ENCODE measurements around the gene MYADM.

The MYADM gene

DNA sequence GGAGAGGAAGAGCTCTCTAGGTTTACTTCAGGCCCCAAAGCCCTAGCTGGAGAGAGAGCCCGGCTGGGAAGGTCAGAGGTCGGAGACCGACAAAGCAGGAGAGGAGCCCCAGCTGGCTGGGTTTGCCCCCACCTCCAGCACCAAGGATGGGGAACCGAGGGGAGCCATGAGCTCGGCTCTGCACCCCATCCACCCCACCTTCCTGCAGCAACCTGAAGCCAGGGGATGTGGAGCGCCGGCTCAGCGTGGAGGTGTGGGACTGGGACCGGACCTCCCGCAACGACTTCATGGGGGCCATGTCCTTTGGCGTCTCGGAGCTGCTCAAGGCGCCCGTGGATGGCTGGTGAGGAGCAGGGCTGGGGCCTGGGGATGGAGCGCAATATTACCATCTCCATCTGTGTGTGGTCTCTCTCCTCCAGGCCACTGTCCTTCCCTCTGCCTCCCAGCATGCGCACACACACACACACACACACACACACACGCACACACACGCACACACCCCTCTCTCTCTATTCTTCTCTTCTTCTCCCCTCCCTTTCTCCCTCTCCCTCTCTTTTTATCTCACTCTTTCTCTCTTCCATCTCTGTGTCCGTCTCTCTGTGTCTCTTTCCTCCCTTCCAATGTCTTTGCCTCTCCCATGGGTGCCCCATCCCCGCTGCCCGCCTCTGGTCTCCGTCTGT, 24.8 kb downstream of the MYADM start:
- no peak for DNase-seq

DNA sequence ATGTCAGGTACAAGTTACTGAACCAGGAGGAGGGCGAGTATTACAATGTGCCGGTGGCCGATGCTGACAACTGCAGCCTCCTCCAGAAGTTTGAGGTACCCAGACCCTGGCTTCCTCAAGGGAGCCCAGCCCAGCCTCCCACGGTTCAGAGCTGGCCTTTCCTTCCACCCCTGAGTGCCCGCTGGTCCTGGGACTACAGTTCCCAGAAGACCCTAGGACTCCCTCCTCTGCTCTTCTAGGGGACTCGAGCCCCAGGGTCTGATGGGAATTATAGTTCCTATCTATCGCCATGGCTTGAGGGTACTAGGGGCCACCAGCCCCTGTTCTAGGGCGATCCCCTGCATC, 25.3 kb downstream of the MYADM start:
- DNase-seq: no peak

DNA sequence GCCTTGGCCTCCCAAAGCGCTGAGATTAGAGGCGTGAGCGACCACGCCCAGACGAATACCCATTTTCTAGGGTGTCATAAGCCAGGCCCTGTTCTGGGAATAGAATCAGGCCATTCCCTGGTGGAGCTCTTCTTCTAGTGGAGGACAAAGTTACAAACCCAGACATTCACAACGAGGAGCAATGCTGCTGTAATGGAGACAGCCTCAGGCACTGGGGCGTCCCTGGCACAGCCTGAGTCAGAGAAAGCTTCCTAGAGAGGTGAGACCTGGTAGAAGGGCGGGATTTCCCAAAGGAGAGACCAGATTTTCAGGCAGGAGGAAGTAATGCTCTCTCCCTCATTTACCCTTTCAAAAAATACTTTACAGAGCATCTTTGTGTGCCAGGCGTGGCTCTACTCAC, 27.0 kb downstream of the MYADM start:
- DNase-seq: no peak

DNA sequence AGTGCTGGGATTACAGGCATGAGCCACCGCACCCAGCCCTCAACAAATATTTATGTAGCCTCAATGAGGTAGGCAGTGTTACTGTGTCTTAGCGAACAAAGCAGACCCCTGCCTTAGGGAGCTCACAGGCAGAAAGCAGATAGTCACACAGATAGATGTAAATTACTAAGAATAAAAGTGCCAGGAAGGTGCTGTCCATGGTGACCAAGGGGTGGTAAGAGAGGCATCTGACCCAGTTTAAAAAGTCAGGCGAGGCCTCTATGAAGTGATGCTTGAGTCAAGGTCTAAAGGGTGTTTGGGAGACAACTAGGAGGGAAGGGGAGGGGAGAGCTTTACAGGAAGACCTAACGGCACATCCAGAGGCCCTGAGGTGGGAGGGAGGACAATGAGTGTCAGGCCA, 29.0 kb downstream of the MYADM start:
- no peak for DNase-seq

DNA sequence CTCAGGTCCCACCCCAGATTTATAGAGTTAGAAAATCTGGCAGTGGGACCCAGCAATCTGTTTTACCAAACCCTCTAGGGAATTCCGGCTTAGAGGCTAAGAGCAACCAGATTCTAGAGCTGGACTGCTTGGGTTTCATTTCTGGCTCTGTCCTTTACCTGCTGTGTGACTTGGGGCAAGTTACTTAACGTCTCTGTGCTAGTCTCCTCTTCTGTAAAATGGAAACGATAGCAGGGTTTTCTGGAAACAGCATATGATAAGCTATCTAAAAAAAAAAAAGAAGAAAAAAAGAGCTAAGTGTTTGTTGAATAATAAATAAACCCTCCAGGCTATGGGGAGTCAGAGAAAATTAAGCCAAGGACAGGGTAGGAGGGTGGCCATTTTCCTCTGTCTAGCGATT, 29.8 kb downstream of the MYADM start:
- no peak for DNase-seq

DNA sequence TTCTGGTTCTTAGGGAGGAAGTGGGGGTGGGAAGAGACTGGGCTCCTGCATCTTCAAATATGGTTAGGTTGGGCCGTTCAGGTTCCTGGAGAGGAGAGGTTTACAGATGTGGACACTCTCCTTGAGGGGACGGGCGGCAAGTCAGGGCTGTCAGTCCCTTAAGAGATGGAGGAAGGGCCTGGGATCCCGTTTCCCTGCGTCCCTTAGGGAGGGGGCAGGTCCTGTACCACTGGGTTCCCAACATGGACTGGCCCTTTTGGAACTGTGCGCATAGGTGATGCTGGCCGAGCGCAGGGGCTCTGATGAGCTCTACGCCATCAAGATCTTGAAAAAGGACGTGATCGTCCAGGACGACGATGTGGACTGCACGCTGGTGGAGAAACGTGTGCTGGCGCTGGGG, 30.5 kb downstream of the MYADM start:
- DNase-seq: no peak

DNA sequence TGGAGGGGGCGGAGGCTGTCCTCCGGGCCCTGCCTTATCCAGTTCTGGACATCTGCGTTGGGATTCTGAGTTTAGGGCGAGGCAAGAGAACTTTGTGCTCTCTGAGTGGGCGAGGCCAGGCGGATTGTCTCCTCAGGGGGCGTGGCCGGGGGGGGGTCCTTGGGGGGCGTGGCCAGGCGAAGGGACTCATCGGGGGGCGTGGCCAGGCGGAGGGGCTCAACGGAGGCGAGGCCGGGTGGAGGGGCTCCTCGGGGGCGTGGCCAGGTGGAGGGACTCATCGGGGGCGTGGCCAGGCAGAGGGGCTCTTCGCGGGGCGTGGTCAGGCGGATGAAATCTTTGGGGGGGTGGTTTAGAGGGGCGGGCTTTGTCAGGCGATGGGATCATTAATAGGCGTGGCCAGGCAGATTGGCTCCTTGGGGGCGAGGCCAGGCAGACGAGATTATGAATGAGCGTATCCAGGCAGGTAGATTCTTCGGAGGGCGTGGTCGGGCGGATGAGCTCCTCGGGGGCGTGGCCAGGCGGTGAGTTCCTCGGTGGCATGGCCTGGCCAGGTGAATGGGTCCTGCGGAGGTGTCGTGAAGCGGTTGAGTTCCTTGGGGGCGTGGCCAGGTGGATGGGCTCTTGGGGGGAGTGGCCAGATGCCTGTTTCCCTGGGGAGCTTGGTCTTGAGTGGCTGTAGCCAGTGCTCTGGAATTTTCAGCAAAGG, 31.1 kb downstream of the MYADM start:
- DNase-seq: no peak

DNA sequence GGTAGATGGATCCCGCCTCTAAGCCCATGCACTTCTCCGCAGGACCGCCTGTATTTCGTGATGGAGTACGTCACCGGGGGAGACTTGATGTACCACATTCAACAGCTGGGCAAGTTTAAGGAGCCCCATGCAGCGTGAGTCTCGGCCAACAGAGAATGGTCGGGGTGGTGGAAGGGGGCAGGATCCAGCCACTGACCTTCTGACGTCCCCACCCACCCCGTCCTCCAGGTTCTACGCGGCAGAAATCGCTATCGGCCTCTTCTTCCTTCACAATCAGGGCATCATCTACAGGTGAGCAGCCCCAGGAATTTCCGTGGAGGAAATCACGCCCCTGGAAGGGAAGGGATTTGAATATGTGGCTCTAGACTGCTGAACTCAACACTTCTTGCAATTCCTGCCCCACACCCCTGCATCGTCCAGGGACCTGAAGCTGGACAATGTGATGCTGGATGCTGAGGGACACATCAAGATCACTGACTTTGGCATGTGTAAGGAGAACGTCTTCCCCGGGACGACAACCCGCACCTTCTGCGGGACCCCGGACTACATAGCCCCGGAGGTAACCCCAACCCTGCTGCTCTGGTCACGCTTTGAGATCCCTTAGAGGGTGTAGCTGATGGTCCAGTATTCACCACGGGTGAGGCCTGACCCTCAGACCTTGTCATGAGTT, 32.6 kb downstream of the MYADM start:
- no peak for DNase-seq

DNA sequence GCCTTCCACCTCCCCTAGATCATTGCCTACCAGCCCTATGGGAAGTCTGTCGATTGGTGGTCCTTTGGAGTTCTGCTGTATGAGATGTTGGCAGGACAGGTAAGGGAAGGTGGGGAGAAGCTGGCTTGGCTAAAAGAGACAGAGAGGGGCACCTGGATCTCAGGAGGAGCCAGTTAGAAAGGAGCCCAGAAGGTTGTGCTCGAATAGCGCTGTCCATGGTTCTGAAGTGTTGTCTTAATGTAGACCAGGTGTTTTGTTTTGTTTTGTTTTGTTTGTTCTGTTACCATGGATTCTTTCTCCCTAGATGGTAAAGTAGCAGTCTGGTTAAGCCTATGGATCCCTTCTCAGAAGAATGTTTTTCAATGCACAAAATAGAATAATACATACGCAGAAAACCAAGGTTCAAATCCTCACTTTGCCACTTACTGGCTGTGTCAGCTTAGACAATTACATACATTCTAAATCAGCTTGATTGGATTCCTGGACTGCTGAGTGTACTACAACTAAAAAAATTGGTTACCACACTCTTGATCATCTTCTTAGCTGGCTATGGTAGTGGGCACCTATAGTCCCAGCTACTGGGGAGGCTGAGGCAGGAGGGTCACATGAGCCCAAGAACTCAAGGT, 35.5 kb downstream of the MYADM start:
- DNase-seq: no peak

DNA sequence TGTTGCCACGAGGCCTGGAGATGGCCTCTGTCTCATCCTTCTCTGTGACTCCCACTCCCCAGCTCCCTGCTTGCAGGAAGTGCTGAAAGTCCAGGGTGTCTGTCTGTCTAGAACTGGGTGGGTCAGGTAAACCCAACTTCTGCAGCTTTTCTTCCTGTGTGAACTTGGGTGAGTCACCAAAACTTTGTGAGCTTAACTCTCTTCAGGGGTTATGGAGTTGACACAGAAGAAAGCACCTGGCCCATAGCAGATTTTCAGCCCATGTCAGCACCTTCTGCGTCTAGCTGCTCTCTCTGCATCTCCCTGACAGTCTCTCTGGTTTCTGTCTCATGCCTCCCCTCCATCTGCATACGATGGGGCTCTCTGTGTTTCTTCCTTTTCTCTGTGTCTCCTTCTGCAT, 37.2 kb downstream of the MYADM start:
- DNase-seq: no peak

DNA sequence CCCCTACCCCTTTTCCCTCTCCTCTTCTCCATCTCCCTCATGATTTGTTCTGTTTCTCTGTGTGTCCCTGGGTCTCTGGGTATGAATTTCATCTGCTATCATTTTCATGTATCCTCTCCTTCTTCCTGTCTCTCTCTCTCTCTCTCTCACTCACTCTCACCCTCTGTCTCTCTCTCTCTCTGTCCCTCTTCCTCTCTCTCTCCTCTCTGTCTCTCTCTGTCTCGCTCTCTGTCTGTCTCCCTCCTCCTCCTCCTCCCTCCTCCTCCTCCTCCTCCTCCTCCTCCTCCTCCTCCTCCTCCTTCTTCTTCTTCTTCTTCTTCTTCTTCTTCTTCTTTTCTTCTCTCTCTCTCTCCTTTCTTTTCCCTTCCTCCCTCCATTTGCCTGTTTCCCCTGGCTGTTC, 38.1 kb downstream of the MYADM start:
- no peak for DNase-seq

DNA sequence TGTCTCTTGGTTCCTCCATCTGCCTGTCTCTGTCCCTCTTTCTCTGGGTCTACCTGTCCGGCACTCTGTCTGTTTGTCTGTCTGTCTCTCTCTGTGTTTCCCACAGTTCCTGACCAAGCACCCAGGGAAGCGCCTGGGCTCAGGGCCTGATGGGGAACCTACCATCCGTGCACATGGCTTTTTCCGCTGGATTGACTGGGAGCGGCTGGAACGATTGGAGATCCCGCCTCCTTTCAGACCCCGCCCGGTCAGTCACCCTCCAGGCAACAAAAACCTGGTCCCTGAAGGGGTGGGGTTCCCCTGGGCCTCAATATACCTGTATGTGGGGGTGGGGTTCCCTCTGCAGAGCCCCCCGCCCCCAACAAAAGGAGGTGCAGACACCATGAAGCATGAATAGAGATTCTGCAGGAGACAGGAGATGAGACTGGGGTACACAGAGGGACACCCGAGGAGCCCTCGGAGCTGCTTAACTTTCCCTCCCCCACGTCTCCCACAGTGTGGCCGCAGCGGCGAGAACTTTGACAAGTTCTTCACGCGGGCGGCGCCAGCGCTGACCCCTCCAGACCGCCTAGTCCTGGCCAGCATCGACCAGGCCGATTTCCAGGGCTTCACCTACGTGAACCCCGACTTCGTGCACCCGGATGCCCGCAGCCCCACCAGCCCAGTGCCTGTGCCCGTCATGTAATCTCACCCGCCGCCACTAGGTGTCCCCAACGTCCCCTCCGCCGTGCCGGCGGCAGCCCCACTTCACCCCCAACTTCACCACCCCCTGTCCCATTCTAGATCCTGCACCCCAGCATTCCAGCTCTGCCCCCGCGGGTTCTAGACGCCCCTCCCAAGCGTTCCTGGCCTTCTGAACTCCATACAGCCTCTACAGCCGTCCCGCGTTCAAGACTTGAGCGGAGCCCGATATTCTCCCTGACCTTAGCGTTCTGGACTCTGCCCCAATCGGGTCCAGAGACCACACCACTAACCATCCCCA, 38.8 kb downstream of the MYADM start:
- DNase-seq: peak; percentile 71

DNA sequence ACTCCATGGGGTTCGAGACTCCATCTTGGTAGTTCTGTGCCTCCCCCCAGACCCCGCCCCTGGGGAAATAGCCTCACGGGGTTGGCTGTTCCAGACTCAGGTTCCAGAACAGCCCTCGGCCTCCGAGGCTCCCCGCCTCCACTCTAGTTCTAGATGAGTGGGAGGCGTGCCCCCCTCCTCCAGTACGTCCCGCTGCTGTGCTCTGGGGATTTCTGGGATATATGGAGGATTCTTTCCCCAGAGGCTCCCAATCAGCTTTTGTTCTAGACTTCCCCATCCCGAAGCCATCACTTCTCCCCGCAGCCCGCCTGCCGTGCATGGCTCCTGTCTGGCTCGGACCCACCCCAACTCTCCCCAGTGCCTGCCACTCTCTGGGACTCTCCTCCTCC, 39.5 kb downstream of the MYADM start:
- no peak for DNase-seq

DNA sequence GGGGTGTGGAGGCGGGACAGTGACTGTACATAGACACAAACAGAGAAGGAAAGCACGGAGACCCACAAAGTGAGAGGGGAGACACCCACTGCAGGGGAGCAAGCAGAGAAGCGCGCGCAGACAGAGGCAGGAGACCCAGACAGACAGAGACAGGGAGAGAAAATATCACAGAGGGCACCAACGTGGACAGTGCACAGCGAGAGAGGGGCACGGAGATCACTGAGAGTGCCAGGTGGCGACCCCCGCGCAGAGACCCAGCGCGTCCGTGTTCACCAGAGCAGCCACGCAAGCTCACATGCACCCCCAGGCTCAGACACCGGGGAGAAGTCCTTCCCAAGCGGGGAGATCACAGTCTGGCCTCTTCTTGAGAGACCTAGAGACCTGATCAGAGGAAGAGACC, 40.0 kb downstream of the MYADM start:
- DNase-seq: no peak

DNA sequence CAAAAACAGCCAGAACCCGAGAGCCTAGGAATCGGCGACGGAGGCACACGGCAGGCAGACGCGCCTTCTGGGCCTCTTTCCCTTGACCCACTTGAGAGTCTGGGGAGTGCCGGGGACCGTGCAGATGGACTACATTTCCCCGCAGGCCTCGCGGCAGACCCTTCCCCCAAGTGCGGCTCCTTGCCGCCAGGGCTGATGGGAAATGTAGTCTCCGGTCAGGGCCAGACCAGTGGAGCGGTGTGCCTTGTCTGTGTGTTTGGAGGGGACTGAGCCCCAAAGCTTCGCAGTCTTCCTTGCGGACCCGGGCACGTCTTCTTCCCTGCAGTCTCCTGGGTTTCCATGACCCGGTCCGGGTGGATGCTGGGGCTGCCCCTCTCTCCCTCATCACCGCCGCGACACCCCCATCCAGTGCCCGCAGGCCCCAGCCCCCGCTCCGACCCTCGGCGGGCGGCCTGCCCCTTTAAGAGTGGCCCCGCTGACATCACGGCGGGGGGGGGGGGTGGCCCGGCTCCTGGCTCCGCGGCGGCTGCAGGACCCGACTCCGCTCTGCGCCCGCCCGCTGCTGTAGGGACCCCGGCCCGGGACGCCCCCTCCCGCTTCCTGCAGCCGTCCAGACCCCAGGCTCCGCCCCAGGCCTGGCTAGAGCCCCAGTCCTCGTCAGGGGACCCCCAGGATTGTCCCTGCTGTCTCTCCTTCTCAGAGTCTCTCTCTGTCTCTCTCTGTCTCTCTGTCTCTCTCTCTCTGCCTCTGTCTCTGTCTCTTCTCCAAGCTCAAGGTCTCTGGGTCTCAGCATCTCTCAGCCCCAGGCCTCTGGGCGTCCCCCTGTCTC, 40.6 kb downstream of the MYADM start:
- DNase-seq: peak; percentile 57

DNA sequence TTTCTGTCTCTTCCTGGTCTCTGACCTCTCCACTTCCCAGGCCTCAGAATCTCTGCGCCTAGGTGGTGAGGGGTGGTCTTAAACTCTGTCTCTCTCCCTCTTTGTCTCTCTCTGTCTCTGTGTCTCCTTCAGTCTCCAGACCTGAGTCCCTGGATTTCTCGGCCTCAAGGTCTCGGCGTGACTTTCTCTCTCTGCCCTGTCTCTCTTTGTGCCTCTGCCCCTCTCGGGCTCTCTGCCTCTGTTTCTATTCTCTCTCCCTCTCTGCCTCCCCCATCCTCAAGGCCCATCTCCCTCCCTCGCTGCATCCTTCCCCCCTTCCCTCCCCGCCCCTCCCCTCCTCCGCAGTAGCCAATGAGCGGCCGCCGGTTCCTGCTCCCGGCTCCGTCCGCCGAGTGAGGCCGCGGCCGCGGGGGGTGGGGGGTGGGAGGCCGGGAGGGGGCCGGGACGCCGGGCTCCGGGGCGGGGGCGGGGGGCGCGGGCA, 41.3 kb downstream of the MYADM start, which contains the start of gene CACNG7:
Gene CACNG7, plus strand, starts transcription at position 344 of the 481 bp plus-strand sequence. CDS start 3,554 bp downstream, outside the sequence.
- no peak for DNase-seq

DNA sequence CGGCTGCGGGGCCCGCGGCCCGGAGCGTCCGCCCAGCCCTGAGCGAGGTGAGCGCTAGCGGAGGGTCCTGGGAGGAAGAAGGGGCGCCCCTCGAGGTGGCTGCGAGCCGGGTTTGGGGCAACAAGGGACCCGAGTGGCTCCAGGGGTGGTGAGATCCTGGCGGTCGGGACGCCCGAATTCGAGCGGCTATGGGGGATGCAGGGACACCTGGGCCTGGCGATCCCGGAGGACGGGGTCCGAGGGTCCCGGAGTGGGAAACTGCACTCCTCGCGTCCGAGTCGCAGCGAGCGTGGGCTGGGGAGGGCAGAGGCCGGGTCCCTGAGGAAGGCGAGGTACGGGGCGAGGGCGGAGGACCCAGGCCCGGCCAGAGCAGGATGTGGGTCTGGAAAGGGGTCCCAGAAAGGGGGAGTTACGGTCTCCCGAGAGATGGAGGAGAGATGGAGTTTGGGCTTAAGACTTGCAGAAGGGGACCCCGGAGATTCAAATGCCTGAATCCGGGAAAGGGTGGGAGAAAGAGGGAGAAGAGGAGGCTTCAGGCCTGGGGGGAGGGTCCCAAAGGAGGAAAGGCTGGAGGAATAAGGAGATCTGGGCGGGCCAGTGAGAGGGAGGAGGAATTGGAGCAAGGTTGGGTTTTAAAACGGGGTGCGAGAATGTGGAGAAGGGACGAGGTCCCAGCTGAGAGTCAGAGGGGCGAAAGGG, 41.9 kb downstream of the MYADM start:
- DNase-seq: no peak

DNA sequence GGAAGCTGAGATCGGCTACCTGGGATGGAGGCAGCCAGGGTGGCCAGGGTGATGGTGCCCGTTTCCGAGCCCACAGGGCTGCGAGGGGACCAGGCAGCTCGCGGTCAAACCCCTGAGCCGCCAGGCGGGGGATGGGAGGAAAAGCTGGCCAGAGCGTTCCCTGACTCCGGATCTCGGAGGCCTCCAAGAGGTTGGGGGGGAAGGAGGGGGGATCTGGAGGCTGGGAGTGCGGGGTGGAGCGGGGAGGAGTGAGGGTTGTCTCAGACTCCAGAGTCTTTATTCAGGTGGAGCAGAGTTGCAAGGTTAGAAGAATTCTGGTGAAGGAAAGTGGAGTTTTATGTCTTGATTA, 42.5 kb downstream of the MYADM start:
- no peak for DNase-seq

DNA sequence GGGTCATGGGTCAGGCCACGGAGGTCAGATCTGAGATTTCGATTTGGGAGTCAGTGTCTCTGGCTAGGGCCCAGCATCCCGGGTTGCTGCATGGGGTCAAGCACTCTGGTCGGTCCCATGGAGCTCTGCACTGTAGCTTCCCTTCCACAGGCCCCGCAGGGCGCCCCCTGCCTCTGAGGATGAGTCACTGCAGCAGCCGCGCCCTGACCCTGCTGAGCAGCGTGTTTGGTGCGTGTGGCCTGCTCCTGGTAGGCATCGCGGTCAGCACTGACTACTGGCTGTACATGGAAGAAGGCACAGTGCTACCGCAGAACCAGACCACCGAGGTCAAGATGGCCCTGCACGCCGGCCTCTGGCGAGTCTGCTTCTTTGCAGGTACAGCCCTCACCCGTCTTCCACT, 45.0 kb downstream of the MYADM start:
- DNase-seq: no peak

DNA sequence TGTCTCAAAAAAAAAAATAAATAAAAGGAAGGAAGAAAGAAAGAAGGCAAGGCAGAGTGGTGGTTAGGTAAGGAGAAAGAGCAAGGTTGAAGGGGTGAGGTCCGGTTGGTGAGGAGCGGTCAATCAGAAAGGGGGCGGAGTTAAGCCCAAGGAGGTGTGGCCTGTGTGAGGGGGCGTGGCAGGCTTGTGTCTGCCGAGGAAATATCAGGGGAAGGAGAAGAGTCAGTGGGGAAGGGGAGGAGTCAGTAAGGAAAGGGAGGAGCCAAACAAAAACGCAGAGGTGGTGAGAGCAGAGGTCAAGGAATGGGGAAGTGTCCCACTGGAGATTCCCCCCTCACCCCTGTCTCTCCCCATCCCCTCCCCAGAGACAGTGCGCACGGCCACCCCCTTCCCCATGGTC, 47.3 kb downstream of the MYADM start:
- no peak for DNase-seq

DNA sequence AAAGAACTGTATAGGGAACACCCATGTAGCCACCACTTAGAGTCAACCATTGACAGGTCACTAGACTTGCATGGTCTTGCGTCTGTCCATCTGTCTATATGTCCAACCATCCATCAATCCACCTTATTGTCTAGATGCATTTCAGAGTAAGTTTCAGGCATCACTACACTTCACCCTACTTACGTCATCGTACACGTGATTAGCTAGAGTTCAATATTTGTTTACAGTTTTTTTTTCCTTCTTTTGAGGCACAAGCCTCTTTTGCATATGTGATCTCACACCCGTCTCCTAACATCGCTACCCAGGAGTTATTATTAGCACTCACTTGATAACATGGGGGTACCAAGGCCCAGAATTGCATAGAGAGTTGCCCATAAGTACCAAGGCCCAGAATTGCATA, 48.3 kb downstream of the MYADM start:
- DNase-seq: no peak
